22Rv1 (cell line): ENCODE data around the gene KIF22.
A peak's percentile ranks its signal among the peaks of the same experiment; 100 is the strongest.
"Not testable (repeated sequence)": the region's sequence is repeated elsewhere in the genome, so short reads cannot be mapped to it uniquely, and the experiment has no call there.

Experiments used
- H3K27ac ChIP-seq: fragments of 450-650 bp; 2 replicates; pipeline ENCODE4 v1.5.1; 2017
- CTCF ChIP-seq: fragments of 450-650 bp; IDR thresholded peaks from 2 replicates; pipeline ENCODE4 v1.5.1; 2017; ENCODE audit warnings: mild to moderate bottlenecking
- ZFX ChIP-seq: fragments of 450-650 bp; IDR thresholded peaks from 2 replicates; pipeline ENCODE4 v1.6.1; 2017; ENCODE audit warnings: antibody characterized with exemption, borderline replicate concordance

KIF22 gene

GRCh38 chr16:29770250-29770929, 20.2 kb upstream of the KIF22 start:
- TF ChIP-seq CTCF (no peak), ZFX (no peak)
- no peak overlapping the region for H3K27ac ChIP-seq

- not testable (repeated sequence) for H3K27ac ChIP-seq
Measured at GRCh38 chr16:29772330-29772729, 18.2 kb upstream of the KIF22 start.

GRCh38 chr16:29774730-29775129, 15.8 kb upstream of the KIF22 start:
- TF ChIP-seq ZFX (no peak), CTCF (no peak)
- no peak overlapping the region for H3K27ac ChIP-seq

GRCh38 chr16:29775742-29776408, 14.7 kb upstream of the KIF22 start:
- TF ChIP-seq ZFX: no peak
- no peak for TF ChIP-seq CTCF
- no peak overlapping the region for H3K27ac ChIP-seq

- TF ChIP-seq ZFX (no peak), CTCF (no peak)
- no peak within 1 kb of the TSS for H3K27ac ChIP-seq
Measured at GRCh38 chr16:29777576-29778350, 12.8 kb upstream of the KIF22 start, which contains the start of gene ZG16. ZG16 (plus strand) TSS chr16:29778256; CDS start chr16:29779267, 1,011 bp downstream.

GRCh38 chr16:29779474-29779873, 11.1 kb upstream of the KIF22 start:
- H3K27ac ChIP-seq: no peak overlapping the region
- TF ChIP-seq CTCF: no peak
- TF ChIP-seq ZFX: no peak

- peak overlapping the region; percentile 37 for H3K27ac ChIP-seq
Measured at GRCh38 chr16:29783094-29783953, 7.2 kb upstream of the KIF22 start.
